K562 (cell line): Measurements from ENCODE around the gene MAP4K4. TPM values are rescaled to one million over a fixed set of nuclear protein-coding genes. Genes with fewer than 3 reads are reported as not detected.

ENCODE experiments used
- ATAC-seq: fragments of 200-7000 bp; cut with Tn5 transposase; 3 replicates; pipeline ENCODE4 v1.9.1; 2020; ENCODE audit warnings: moderate library complexity
- BruUV-seq: library from RNA; stranded (reverse); fragments of 400-500 nt; replicated peaks from 2 replicates; lab custom pipeline; 2021; lab: Mats Ljungman, UMichigan
- CTCF ChIA-PET: fragments of 300-600 bp; formaldehyde crosslinking; extraction: SDS; loops from one replicate; lab custom pipeline; 2021; ENCODE audit warnings: low intra/inter-chr PET ratio; lab: Yijun Ruan, JAX
- POLR2A ChIA-PET: fragments of 300-600, 350-650 bp; sonication (Branson Sonifier 250); formaldehyde crosslinking; extraction: SDS; loops from one replicate; lab custom pipeline; 2021; ENCODE audit warnings: antibody characterized with exemption, inconsistent platforms; lab: Yijun Ruan, JAX
- DNase-seq, 4 experiments: peaks; one replicate each; pipeline versions ENCODE4 v3.0.0 to v3.0.0-alpha.2; 2011 to 2018; ENCODE audit warnings: low spot score in 3 of 4, mixed read lengths in 3 of 4; ENCODE audit errors: extremely low read depth in 1 of 4
- FAIRE-seq: peaks from 2 replicates; lab custom pipeline; 2011; peaks lifted over from hg19 to GRCh38; lab: Jason Lieb, UNC
- H2AFZ ChIP-seq: 2 replicates; pipeline ENCODE4 v1.6.0; 2011; ENCODE audit warnings: low read depth, low read length, control low read depth, inconsistent platforms
- H3K27ac ChIP-seq: fragments of 200-600 bp; 3 replicates; pipeline ENCODE4 v1.8.0; 2011; ENCODE audit warnings: low read depth, mild to moderate bottlenecking, control low read depth, inconsistent platforms, low read length, moderate library complexity, mixed read lengths; ENCODE audit errors: extremely low read depth
- H3K27me3 ChIP-seq, 2 experiments: fragments of 300-600 bp in 1 of 2; 2 replicates in 1 of 2; 3 replicates in 1 of 2; pipeline versions ENCODE4 v1.6.0 to v1.8.0; 2011; ENCODE audit warnings: inconsistent platforms in 2 of 2, low read length in 2 of 2, mild to moderate bottlenecking in 1 of 2, mixed read lengths in 1 of 2, moderate library complexity in 1 of 2; ENCODE audit not compliant: control insufficient read depth in 2 of 2, insufficient read depth in 2 of 2
- H3K36me3 ChIP-seq: fragments of 300-600 bp; 3 replicates; pipeline ENCODE4 v1.8.0; 2011; ENCODE audit warnings: mild to moderate bottlenecking, low read length, inconsistent platforms; ENCODE audit not compliant: control insufficient read depth, insufficient read depth
- H3K4me1 ChIP-seq, 2 experiments: fragments of 200-600 bp in 1 of 2; replicated peaks in 1 of 2; 2 replicates in 1 of 2; 3 replicates in 1 of 2; pipeline versions ENCODE4 v1.5.1 to v1.8.0; 2011; ENCODE audit warnings: inconsistent platforms in 2 of 2, low read length in 2 of 2, mild to moderate bottlenecking in 1 of 2, mixed read lengths in 1 of 2, moderate library complexity in 1 of 2; ENCODE audit not compliant: control insufficient read depth in 2 of 2, insufficient read depth in 2 of 2
- H3K4me2 ChIP-seq: 2 replicates; pipeline ENCODE4 v1.6.1; 2011; ENCODE audit warnings: low read length, control low read depth, inconsistent platforms, mixed read lengths; ENCODE audit not compliant: insufficient read depth
- H3K4me3 ChIP-seq: fragments of 200-600 bp; sonication (generic), shearing (Covaris generic); 2 replicates; pipeline ENCODE4 v1.5.1; 2016; ENCODE audit warnings: control low read depth, inconsistent platforms
- H3K79me2 ChIP-seq: fragments of 200-600 bp; 3 replicates; pipeline ENCODE4 v1.8.0; 2011; ENCODE audit warnings: low read length, inconsistent platforms; ENCODE audit not compliant: control insufficient read depth, insufficient read depth
- H3K9ac ChIP-seq, 2 experiments: 2 replicates each; pipeline versions ENCODE4 v1.6.0 to v1.6.1; 2011; ENCODE audit warnings: low read depth in 2 of 2, low read length in 2 of 2, control low read depth in 1 of 2, inconsistent platforms in 1 of 2, mild to moderate bottlenecking in 1 of 2, mixed read lengths in 1 of 2; ENCODE audit not compliant: insufficient read depth in 1 of 2
- H3K9me1 ChIP-seq: one replicate; pipeline ENCODE4 v1.6.0; 2011; ENCODE audit warnings: inconsistent platforms, mild to moderate bottlenecking, low read length, moderate library complexity; ENCODE audit not compliant: control insufficient read depth, insufficient read depth
- H3K9me3 ChIP-seq: replicated peaks from 2 replicates; pipeline ENCODE4 v1.5.1; 2011; ENCODE audit warnings: low read depth, low read length, inconsistent platforms; ENCODE audit not compliant: control insufficient read depth, insufficient read depth
- H4K20me1 ChIP-seq: replicated peaks from 2 replicates; pipeline ENCODE4 v1.6.1; 2011; ENCODE audit warnings: low read length, inconsistent platforms, mixed read lengths; ENCODE audit not compliant: control insufficient read depth, insufficient read depth
- CBFA2T2 ChIP-seq: fragments of 450-650 bp; conservative IDR thresholded peaks from 2 replicates; pipeline ENCODE4 v1.6.1; 2017; ENCODE audit warnings: mild to moderate bottlenecking
- CCNT2 ChIP-seq: IDR thresholded peaks from 2 replicates; pipeline ENCODE4 v1.6.1; 2011; ENCODE audit warnings: borderline replicate concordance, low read depth, mild to moderate bottlenecking, moderate library complexity, mixed read lengths, low read length; ENCODE audit not compliant: insufficient read length; ENCODE audit errors: extremely low read depth
- CHD2 ChIP-seq: IDR thresholded peaks from 2 replicates; pipeline ENCODE4 v1.6.1; 2011; ENCODE audit warnings: low read depth, low read length
- GATAD2A ChIP-seq: fragments of 450-650 bp; IDR thresholded peaks from 2 replicates; pipeline ENCODE4 v1.6.1; 2017
- GTF2A2 ChIP-seq: IDR thresholded peaks from 2 replicates; pipeline ENCODE4 v1.6.1; 2016; ENCODE audit warnings: mild to moderate bottlenecking, missing genetic modification characterization, missing compliant biosample characterization
- ILK ChIP-seq: fragments of 450-650 bp; IDR thresholded peaks from 2 replicates; pipeline ENCODE4 v1.6.1; 2016; ENCODE audit warnings: missing genetic modification characterization, low read depth, mild to moderate bottlenecking, missing compliant biosample characterization, moderate library complexity, borderline replicate concordance
- MAFK ChIP-seq: IDR thresholded peaks from 2 replicates; pipeline ENCODE4 v1.6.1; 2011; ENCODE audit warnings: low read length, improper control_type of control experiment
- SAP30 ChIP-seq: fragments of 200-600 bp; sonication (generic); IDR thresholded peaks from 2 replicates; pipeline ENCODE4 v1.6.1; 2012; ENCODE audit warnings: borderline replicate concordance, low read depth, mild to moderate bottlenecking, moderate library complexity, low read length, control low read depth, inconsistent platforms; ENCODE audit not compliant: insufficient read depth, poor library complexity, severe bottlenecking
- SPI1 ChIP-seq: IDR thresholded peaks from 2 replicates; pipeline ENCODE4 v1.6.1; 2011; ENCODE audit warnings: low read depth, low read length, control low read depth, borderline replicate concordance
- STAT5A ChIP-seq: IDR thresholded peaks from 2 replicates; pipeline ENCODE4 v1.6.1; 2012; ENCODE audit warnings: low read length, inconsistent platforms, borderline replicate concordance
- TCFL5 ChIP-seq: fragments of 250-450 bp; sonication (Bioruptor Pico); conservative IDR thresholded peaks from 2 replicates; pipeline ENCODE4 v1.6.1; 2021; ENCODE audit warnings: mild to moderate bottlenecking, moderate library complexity, matching md5 sums
- WGBS: fragments of 100-300 bp; shearing (Covaris generic); methylation state at CpG from one replicate; pipeline ENCODE4 v1.1.6; 2016; ENCODE audit warnings: low coverage, mixed read lengths; ENCODE audit not compliant: insufficient coverage; ENCODE audit errors: missing lambda C conversion rate; 5-methylcytosine and 5-hydroxymethylcytosine counted together
- in situ Hi-C: fragments of 300-500 bp; cut with MboI; formaldehyde crosslinking; loops from 4 replicates; pipeline ENCODE4 v1.15.0; 2018; ENCODE audit warnings: inconsistent platforms, mixed read lengths
- intact Hi-C: fragments of 100-400 bp; cut with micrococcal nuclease; formaldehyde crosslinking; loops from 2 replicates; pipeline ENCODE4 v1.14.2; 2022
- polyA plus RNA-seq, 8 experiments: library from polyadenylated mRNA; depleted of rRNA in 4 of 8; stranded (reverse) in 5 of 8; unstranded in 3 of 8; fragments of >200 nt; fragmentation: Nextera tagmentation in 2 of 8; fragmentation: Illumina TruSeq in 1 of 8; extraction: Ambion mirVana in 2 of 8; extraction: Trizol in 1 of 8; gene quantifications; 2 replicates each; pipeline versions ENCODE4 v1.2.1 to v1.2.3, GENCODE V29; 2011 to 2014; ENCODE audit warnings: inconsistent platforms in 1 of 8, missing spikeins in 1 of 8
- total RNA-seq, 7 experiments: library from RNA; depleted of rRNA in 6 of 7; stranded (reverse); fragments of >200 nt in 6 of 7; fragmentation: Illumina TruSeq in 2 of 7; extraction: Trizol in 2 of 7; gene quantifications; 2 replicates each; pipeline versions ENCODE4 v1.2.1 to v1.2.3, GENCODE V29; 2011 to 2021; ENCODE audit warnings: low replicate concordance in 1 of 7
- TF ChIP-seq, protein P1 (sequence below): sonication (generic); formaldehyde crosslinking; IDR thresholded peaks from 2 replicates; pipeline ENCODE4 v1.9.0; 2022; ENCODE audit warnings: mild to moderate bottlenecking, missing genetic modification reagents
- TF ChIP-seq, protein P2 (sequence below): sonication (generic); formaldehyde crosslinking; IDR thresholded peaks from 2 replicates; pipeline ENCODE4 v1.8.1; 2023; ENCODE audit warnings: mild to moderate bottlenecking, missing genetic modification reagents
- TF ChIP-seq, protein P3 (sequence below): fragments of 250-450 bp; sonication (Bioruptor Pico); IDR thresholded peaks from 2 replicates; pipeline ENCODE4 v1.5.0; 2021
- TF ChIP-seq, protein P4 (sequence below): fragments of 450-650 bp; formaldehyde crosslinking; IDR thresholded peaks from 2 replicates; pipeline ENCODE4 v1.4.0; 2020; ENCODE audit warnings: mild to moderate bottlenecking, mixed read lengths
- TF ChIP-seq, protein P5 (sequence below): IDR thresholded peaks from 2 replicates; pipeline ENCODE4 v1.6.1; 2016; ENCODE audit warnings: missing genetic modification characterization, missing compliant biosample characterization

MAP4K4 gene
- total and polyA plus RNA-seq, 9 of the 15 experiments (the other 6 are each of a cell fraction or from before 2014, with no cell fraction given): 7.6 to 76.4 (median 50.6) TPM

DNA sequence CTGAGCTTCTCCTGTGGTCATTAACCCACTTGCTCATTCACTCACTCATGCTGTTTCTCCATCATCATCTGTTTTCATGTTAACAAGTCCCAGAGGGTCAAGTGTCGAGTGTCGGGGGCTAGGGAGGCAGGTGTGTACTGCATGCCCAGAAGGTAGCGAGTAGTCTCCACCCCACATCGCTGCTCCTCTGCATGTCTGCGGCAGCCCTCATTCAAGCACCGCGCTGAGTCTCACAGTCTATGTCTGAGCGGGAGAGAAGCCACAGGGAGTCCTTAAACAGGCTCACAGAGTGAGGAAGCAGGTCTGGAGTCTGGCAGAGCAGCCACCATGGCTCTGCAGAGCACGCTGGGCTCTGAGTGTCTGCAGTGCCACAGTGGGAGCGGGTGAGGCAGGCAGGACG is 172.9 kb downstream of the MAP4K4 start:
- in situ Hi-C loops (no loop called here), intact Hi-C loops (no loop called here)
- TF ChIP-seq ILK (tag) (no peak), TCFL5 (no peak), CHD2 (no peak), SAP30 (no peak), GATAD2A (no peak), SPI1 (no peak), CBFA2T2 (no peak), CCNT2 (no peak), MAFK (no peak), GTF2A2 (tag) (no peak), STAT5A (no peak)
- TF ChIP-seq, protein P1, sequence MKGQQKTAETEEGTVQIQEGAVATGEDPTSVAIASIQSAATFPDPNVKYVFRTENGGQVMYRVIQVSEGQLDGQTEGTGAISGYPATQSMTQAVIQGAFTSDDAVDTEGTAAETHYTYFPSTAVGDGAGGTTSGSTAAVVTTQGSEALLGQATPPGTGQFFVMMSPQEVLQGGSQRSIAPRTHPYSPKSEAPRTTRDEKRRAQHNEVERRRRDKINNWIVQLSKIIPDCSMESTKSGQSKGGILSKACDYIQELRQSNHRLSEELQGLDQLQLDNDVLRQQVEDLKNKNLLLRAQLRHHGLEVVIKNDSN (CRISPR knock-in tag): no peak
- TF ChIP-seq, protein P2, sequence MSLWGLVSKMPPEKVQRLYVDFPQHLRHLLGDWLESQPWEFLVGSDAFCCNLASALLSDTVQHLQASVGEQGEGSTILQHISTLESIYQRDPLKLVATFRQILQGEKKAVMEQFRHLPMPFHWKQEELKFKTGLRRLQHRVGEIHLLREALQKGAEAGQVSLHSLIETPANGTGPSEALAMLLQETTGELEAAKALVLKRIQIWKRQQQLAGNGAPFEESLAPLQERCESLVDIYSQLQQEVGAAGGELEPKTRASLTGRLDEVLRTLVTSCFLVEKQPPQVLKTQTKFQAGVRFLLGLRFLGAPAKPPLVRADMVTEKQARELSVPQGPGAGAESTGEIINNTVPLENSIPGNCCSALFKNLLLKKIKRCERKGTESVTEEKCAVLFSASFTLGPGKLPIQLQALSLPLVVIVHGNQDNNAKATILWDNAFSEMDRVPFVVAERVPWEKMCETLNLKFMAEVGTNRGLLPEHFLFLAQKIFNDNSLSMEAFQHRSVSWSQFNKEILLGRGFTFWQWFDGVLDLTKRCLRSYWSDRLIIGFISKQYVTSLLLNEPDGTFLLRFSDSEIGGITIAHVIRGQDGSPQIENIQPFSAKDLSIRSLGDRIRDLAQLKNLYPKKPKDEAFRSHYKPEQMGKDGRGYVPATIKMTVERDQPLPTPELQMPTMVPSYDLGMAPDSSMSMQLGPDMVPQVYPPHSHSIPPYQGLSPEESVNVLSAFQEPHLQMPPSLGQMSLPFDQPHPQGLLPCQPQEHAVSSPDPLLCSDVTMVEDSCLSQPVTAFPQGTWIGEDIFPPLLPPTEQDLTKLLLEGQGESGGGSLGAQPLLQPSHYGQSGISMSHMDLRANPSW (CRISPR knock-in tag): no peak
- TF ChIP-seq, protein P3, sequence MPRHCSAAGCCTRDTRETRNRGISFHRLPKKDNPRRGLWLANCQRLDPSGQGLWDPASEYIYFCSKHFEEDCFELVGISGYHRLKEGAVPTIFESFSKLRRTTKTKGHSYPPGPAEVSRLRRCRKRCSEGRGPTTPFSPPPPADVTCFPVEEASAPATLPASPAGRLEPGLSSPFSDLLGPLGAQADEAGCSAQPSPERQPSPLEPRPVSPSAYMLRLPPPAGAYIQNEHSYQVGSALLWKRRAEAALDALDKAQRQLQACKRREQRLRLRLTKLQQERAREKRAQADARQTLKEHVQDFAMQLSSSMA (CRISPR knock-in tag): no peak
- TF ChIP-seq, protein P4, sequence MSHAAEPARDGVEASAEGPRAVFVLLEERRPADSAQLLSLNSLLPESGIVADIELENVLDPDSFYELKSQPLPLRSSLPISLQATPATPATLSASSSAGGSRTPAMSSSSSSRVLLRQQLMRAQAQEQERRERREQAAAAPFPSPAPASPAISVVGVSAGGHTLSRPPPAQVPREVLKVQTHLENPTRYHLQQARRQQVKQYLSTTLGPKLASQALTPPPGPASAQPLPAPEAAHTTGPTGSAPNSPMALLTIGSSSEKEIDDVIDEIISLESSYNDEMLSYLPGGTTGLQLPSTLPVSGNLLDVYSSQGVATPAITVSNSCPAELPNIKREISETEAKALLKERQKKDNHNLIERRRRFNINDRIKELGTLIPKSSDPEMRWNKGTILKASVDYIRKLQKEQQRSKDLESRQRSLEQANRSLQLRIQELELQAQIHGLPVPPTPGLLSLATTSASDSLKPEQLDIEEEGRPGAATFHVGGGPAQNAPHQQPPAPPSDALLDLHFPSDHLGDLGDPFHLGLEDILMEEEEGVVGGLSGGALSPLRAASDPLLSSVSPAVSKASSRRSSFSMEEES (CRISPR knock-in tag): no peak
- TF ChIP-seq, protein P5, sequence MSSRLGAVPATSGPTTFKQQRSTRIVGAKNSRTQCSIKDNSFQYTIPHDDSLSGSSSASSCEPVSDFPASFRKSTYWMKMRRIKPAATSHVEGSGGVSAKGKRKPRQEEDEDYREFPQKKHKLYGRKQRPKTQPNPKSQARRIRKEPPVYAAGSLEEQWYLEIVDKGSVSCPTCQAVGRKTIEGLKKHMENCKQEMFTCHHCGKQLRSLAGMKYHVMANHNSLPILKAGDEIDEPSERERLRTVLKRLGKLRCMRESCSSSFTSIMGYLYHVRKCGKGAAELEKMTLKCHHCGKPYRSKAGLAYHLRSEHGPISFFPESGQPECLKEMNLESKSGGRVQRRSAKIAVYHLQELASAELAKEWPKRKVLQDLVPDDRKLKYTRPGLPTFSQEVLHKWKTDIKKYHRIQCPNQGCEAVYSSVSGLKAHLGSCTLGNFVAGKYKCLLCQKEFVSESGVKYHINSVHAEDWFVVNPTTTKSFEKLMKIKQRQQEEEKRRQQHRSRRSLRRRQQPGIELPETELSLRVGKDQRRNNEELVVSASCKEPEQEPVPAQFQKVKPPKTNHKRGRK (tag): no peak

More for the DNA sequence above, 172.9 kb downstream of the MAP4K4 start:
- H3K27ac ChIP-seq: no peak overlapping the region
- ATAC-seq (no peak), FAIRE-seq (no peak), DNase-seq (no peak)
- no peak overlapping the region for H3K9ac ChIP-seq
- no peaks in the 10 kb centered on the region for H4K20me1 ChIP-seq
- H3K4me3 ChIP-seq: no peak overlapping the region
- H3K9me3 ChIP-seq: no peaks in the 10 kb centered on the region
- no TSS peak for BruUV-seq
- H3K4me1 ChIP-seq: no peaks in the 10 kb centered on the region
- ChIA-PET CTCF (no interaction called here), POLR2A (no interaction called here)
- H3K79me2 ChIP-seq: no peaks in the 10 kb centered on the region
- H3K4me2 ChIP-seq: no peak overlapping the region
- no peaks in the 10 kb centered on the region for H3K27me3 ChIP-seq
- 97% methylated on average over 11 of the region's 11 CpGs for WGBS
- H3K36me3 ChIP-seq: peaks cover 88% of the 10 kb centered on the region
- no peaks in the 10 kb centered on the region for H3K9me1 ChIP-seq
- H2AFZ ChIP-seq: no peak overlapping the region
